ENCODE measurements around the gene FANCM. TPM values are rescaled to one million over a fixed set of nuclear protein-coding genes. Genes with fewer than 3 reads are reported as not detected.

The FANCM gene
- total RNA-seq, 4 donors from 2014 or later: 0.75 to 6.2 (median 4.5) TPM

- H3K27ac ChIP-seq: no peak overlapping the region
- no peaks in the 10 kb centered on the region for H3K4me1 ChIP-seq
- no peak for DNase-seq
- H3K36me3 ChIP-seq: no peaks in the 10 kb centered on the region
- WGBS, 2 donors (ENCODE audit: low coverage in 1 of 2): 73 to 86% methylated on average over 3 of the region's 3 CpGs
- H3K4me3 ChIP-seq: no peak overlapping the region
- in situ Hi-C loops (cut with MboI; ENCODE audit: low pct_ligation_motif_present in 1 of 4, low pct_unique_long_range_greater_than_20kb in 1 of 4, low sequenced_read_pairs in 3 of 4) (no loop called here), intact Hi-C loops (cut with DNase I; ENCODE audit: low total_unique reads) (no loop called here)
- H3K27me3 ChIP-seq: no peaks in the 10 kb centered on the region
- TF ChIP-seq POLR2A (IDR thresholded peaks at IDR 0.05): no peak
- TF ChIP-seq CTCF (IDR thresholded peaks at IDR 0.05): no peak
- TF ChIP-seq EP300 (IDR thresholded peaks at IDR 0.05; ENCODE audit: low read depth): no peak
- no peak for TF ChIP-seq POLR2AphosphoS5 (IDR thresholded peaks at IDR 0.05)
- H3K9me3 ChIP-seq: no peaks in the 10 kb centered on the region
Measured at GRCh38 chr14:45198551-45198950, 62.8 kb downstream of the FANCM start.

GRCh38 chr14:45199230-45199629, 63.5 kb downstream of the FANCM start:
- no peak for DNase-seq
- Histone ChIP-seq H3K4me3 (no peak overlapping the region), H3K9me3 (no peaks in the 10 kb centered on the region), H3K4me1 (no peaks in the 10 kb centered on the region), H3K27ac (no peak overlapping the region), H3K27me3 (no peaks in the 10 kb centered on the region), H3K36me3 (no peaks in the 10 kb centered on the region)
- in situ Hi-C loops (cut with MboI; ENCODE audit: low pct_ligation_motif_present in 1 of 4, low pct_unique_long_range_greater_than_20kb in 1 of 4, low sequenced_read_pairs in 3 of 4): no loop called here
- TF ChIP-seq POLR2A (IDR thresholded peaks at IDR 0.05): no peak
- no peak for TF ChIP-seq POLR2AphosphoS5 (IDR thresholded peaks at IDR 0.05)
- no peak for TF ChIP-seq CTCF (IDR thresholded peaks at IDR 0.05)
- TF ChIP-seq EP300 (IDR thresholded peaks at IDR 0.05; ENCODE audit: low read depth): no peak
- intact Hi-C loops (cut with DNase I; ENCODE audit: low total_unique reads): no loop called here
- 82 to 100% methylated on average over 1 of the region's 1 CpG for WGBS, 2 donors (ENCODE audit: low coverage in 1 of 2)

- Histone ChIP-seq H3K9me3 (no peaks in the 10 kb centered on the region), H3K4me1 (no peaks in the 10 kb centered on the region), H3K4me3 (no peak overlapping the region), H3K27ac (no peak overlapping the region), H3K27me3 (no peaks in the 10 kb centered on the region), H3K36me3 (peaks cover 0 to 5% (median 0%) of the 10 kb centered on the region in 4 donors)
- WGBS, 2 donors (ENCODE audit: low coverage in 1 of 2): 63 to 70% methylated on average over 1 of the region's 1 CpG
- intact Hi-C loops (cut with DNase I; ENCODE audit: low total_unique reads): no loop called here
- TF ChIP-seq EP300 (IDR thresholded peaks at IDR 0.05; ENCODE audit: low read depth) (no peak), POLR2AphosphoS5 (IDR thresholded peaks at IDR 0.05) (no peak), CTCF (IDR thresholded peaks at IDR 0.05) (no peak)
- DNase-seq: no peak
- in situ Hi-C loops (cut with MboI; ENCODE audit: low pct_ligation_motif_present in 1 of 4, low pct_unique_long_range_greater_than_20kb in 1 of 4, low sequenced_read_pairs in 3 of 4): no loop called here
Measured at GRCh38 chr14:45201905-45202304, 66.2 kb downstream of the FANCM start.

GRCh38 chr14:45204241-45204640, 68.5 kb downstream of the FANCM start:
- DNase-seq: no peak
- H3K27me3 ChIP-seq: no peaks in the 10 kb centered on the region
- H3K36me3 ChIP-seq: peaks cover 0 to 9% (median 0%) of the 10 kb centered on the region in 4 donors
- H3K9me3 ChIP-seq: no peaks in the 10 kb centered on the region
- no peak overlapping the region for H3K27ac ChIP-seq
- H3K4me3 ChIP-seq: no peak overlapping the region
- TF ChIP-seq EP300 (IDR thresholded peaks at IDR 0.05; ENCODE audit: low read depth) (no peak), POLR2AphosphoS5 (IDR thresholded peaks at IDR 0.05) (no peak)
- in situ Hi-C loops (cut with MboI; ENCODE audit: low pct_ligation_motif_present in 1 of 4, low pct_unique_long_range_greater_than_20kb in 1 of 4, low sequenced_read_pairs in 3 of 4): no loop called here
- H3K4me1 ChIP-seq: no peaks in the 10 kb centered on the region
- intact Hi-C loops (cut with DNase I; ENCODE audit: low total_unique reads): no loop called here

- Histone ChIP-seq H3K4me1 (no peaks in the 10 kb centered on the region), H3K27ac (no peak overlapping the region), H3K27me3 (no peaks in the 10 kb centered on the region), H3K36me3 (peaks cover 0 to 25% (median 4%) of the 10 kb centered on the region in 4 donors), H3K4me3 (no peak overlapping the region), H3K9me3 (no peaks in the 10 kb centered on the region)
- TF ChIP-seq POLR2AphosphoS5 (IDR thresholded peaks at IDR 0.05) (no peak), POLR2A (IDR thresholded peaks at IDR 0.05) (no peak), CTCF (IDR thresholded peaks at IDR 0.05) (no peak), EP300 (IDR thresholded peaks at IDR 0.05; ENCODE audit: low read depth) (no peak)
- in situ Hi-C loops (cut with MboI; ENCODE audit: low pct_ligation_motif_present in 1 of 4, low pct_unique_long_range_greater_than_20kb in 1 of 4, low sequenced_read_pairs in 3 of 4) (no loop called here), intact Hi-C loops (cut with DNase I; ENCODE audit: low total_unique reads) (no loop called here)
- DNase-seq: no peak
- 92 to 93% methylated on average over 1 of the region's 1 CpG for WGBS, 2 donors (ENCODE audit: low coverage in 1 of 2)
Measured at GRCh38 chr14:45210159-45210558, 74.4 kb downstream of the FANCM start.
